HUDEP-2 (cell line): ENCODE results near the gene YOD1.

Experiments
- DNase-seq, 76 experiments: peaks; one replicate each; lab custom pipeline; 2025; ENCODE audit not compliant: unreplicated experiment in 76 of 76; lab: John Stamatoyannopoulos, UW

The YOD1 gene

GRCh38 chr1:207051191-207051943 lies at the start of gene YOD1:
Gene YOD1, minus strand, starts transcription at chr1:207051208. Its CDS starts 178 bp downstream, at chr1:207051030.
- DNase-seq = peak in 4 of 76 experiments; percentile 11 to 71 (median 32)

- DNase-seq = no peak
These were observed 46.9 kb upstream of the YOD1 start for GRCh38 chr1:207097871-207098324.

GRCh38 chr1:207093944-207094343 lies 42.9 kb upstream of the YOD1 start:
- DNase-seq = no peak

GRCh38 chr1:207091200-207091908 lies 40.3 kb upstream of the YOD1 start:
- no peak for DNase-seq

GRCh38 chr1:207089627-207090355 lies 38.8 kb upstream of the YOD1 start:
- no peak for DNase-seq

GRCh38 chr1:207088701-207089626 lies 38.0 kb upstream of the YOD1 start, which contains the start of gene C4BPB:
Gene C4BPB, plus strand, starts transcription at chr1:207088860. Its CDS starts 672 bp downstream, at chr1:207089532.
- DNase-seq = no peak

GRCh38 chr1:207088161-207088560 lies 37.2 kb upstream of the YOD1 start:
- DNase-seq = no peak

- no peak for DNase-seq
These were observed 34.9 kb upstream of the YOD1 start for GRCh38 chr1:207085887-207086286.

- peak in 50 of 76 experiments; percentile 6 to 80 (median 42) for DNase-seq
These were observed 33.7 kb upstream of the YOD1 start for GRCh38 chr1:207084701-207085180.

GRCh38 chr1:207084232-207084631 lies 33.2 kb upstream of the YOD1 start:
- no peak for DNase-seq

- no peak for DNase-seq
These were observed 30.8 kb upstream of the YOD1 start for GRCh38 chr1:207081806-207082205.

- DNase-seq = no peak
These were observed 30.1 kb upstream of the YOD1 start for GRCh38 chr1:207081088-207081487.

- DNase-seq = peak in 2 of 76 experiments; percentile 8
These were observed 28.8 kb upstream of the YOD1 start for GRCh38 chr1:207079706-207080241.

GRCh38 chr1:207078578-207079132 lies 27.6 kb upstream of the YOD1 start:
- DNase-seq = no peak

GRCh38 chr1:207077470-207078377 lies 26.7 kb upstream of the YOD1 start:
- peak in 65 of 76 experiments; percentile 7 to 83 (median 56) for DNase-seq

- no peak for DNase-seq
These were observed 26.0 kb upstream of the YOD1 start for GRCh38 chr1:207077012-207077411.

- DNase-seq = peak in 11 of 76 experiments; percentile 7 to 41 (median 25)
These were observed 25.4 kb upstream of the YOD1 start for GRCh38 chr1:207076181-207076955.
